Brain microvascular endothelial cell (primary cell): Measurements from ENCODE around the gene GMNN.

Experiments used
- DNase-seq: peaks from one replicate; pipeline ENCODE4 v3.0.0-alpha.2; 2020
- H3K27ac ChIP-seq: fragments of 250-450 bp; sonication (Bioruptor Pico); 2 replicates; pipeline ENCODE4 v1.5.1; 2020; ENCODE audit warnings: mild to moderate bottlenecking, moderate library complexity
- H3K27me3 ChIP-seq: fragments of 250-450 bp; sonication (Bioruptor Pico); replicated peaks from 2 replicates; pipeline ENCODE4 v1.5.1; 2020; ENCODE audit warnings: mild to moderate bottlenecking
- H3K36me3 ChIP-seq: fragments of 250-450 bp; sonication (Bioruptor Pico); replicated peaks from 2 replicates; pipeline ENCODE4 v1.5.1; 2020; ENCODE audit warnings: mild to moderate bottlenecking
- H3K4me3 ChIP-seq: 2 replicates; pipeline ENCODE4 v1.5.1; 2011; ENCODE audit warnings: low read depth, mild to moderate bottlenecking, control low read depth, low read length, moderate library complexity
- in situ Hi-C: cut with HindIII; loops from 2 replicates; pipeline ENCODE4 v1.10.0; 2017; ENCODE audit warnings: low sequenced_read_pairs, low pct_ligation_motif_present
- TF ChIP-seq, protein P1 (sequence below): IDR thresholded peaks from 2 replicates; pipeline ENCODE4 v1.5.1; 2011; ENCODE audit warnings: low read depth, mild to moderate bottlenecking, moderate library complexity, low read length, control low read depth, inconsistent platforms; ENCODE audit errors: missing control alignments

The GMNN gene

DNA sequence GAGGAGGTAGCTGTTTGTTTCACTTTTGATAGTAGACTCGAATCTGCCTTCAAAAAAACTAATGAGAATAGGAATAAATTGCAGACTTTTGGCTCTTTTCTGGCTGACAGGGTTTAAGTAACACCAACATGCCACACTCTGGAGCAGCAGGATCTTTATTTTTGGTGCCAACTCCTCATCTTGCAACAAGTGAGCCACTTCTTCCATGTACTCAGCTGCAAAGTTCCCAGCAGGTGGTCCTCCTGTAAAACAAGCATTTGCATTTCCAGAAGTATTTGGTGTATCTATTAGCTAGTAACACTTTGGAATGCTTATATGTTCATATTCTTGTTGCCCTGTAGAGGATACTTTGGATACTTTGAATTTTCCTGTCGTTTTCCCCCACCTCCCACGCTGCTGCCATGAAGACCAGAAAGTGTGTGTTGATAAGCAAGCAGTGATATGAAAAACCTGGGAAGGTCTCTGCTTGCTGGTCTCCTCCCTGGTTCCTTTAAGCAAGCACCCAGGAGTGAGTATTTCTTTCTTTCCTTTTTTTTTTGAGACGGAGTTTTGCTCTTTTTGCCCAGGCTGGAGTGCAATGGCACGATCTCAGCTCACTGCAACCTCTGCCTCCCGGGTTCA, 23.0 kb downstream of the GMNN start:
- in situ Hi-C loops: no loop called here
- no peak for DNase-seq
- TF ChIP-seq, protein P1, sequence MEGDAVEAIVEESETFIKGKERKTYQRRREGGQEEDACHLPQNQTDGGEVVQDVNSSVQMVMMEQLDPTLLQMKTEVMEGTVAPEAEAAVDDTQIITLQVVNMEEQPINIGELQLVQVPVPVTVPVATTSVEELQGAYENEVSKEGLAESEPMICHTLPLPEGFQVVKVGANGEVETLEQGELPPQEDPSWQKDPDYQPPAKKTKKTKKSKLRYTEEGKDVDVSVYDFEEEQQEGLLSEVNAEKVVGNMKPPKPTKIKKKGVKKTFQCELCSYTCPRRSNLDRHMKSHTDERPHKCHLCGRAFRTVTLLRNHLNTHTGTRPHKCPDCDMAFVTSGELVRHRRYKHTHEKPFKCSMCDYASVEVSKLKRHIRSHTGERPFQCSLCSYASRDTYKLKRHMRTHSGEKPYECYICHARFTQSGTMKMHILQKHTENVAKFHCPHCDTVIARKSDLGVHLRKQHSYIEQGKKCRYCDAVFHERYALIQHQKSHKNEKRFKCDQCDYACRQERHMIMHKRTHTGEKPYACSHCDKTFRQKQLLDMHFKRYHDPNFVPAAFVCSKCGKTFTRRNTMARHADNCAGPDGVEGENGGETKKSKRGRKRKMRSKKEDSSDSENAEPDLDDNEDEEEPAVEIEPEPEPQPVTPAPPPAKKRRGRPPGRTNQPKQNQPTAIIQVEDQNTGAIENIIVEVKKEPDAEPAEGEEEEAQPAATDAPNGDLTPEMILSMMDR: no peak
- Histone ChIP-seq H3K27me3 (no peaks in the 10 kb centered on the region), H3K4me3 (no peak overlapping the region), H3K27ac (no peak overlapping the region), H3K36me3 (no peaks in the 10 kb centered on the region)

DNA sequence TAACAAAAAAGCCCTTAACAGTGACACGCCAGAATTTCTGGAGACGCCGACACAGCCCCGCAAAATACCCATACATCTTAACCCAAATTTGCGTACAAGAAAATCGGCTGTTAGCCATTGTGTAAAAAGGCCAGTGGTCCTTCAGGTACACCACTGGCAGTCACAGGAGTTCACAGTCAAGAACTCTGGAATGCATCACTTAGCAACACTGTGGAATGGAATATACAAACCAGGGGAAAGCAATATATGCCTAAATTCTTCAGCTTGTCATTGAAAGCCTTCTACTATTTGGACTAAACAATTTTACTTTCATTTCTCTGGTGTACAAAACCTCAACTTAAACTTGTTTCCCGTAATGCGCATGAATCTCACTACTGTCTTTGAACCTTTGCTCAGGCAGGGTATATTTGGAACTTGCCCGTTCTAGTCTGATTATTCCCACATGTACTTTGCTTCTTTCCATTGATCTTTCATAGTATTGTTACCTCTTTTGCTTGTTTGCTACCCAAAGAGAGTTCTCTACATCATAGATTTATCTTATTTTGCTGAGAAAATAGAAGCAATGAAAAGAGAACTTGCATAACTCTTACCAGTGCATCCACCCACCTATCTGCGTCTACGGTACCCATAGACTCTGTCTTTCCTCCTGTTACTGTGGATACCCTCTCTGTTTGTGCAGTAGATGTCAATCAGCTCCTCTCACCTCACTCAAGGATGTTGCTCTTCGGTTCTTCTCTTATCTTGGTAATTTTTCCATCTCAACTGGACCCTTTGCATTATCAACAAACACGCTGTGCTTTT, 24.2 kb downstream of the GMNN start, which contains the start of gene ARMH2:
Gene ARMH2 (minus strand): TSS at position 178 of the 801 bp plus-strand sequence. CDS start 60 bp downstream, at position 118.
- in situ Hi-C loops: no loop called here
- no peaks in the 10 kb centered on the region for H3K36me3 ChIP-seq
- TF ChIP-seq, protein P1: no peak
- DNase-seq: no peak
- H3K27ac ChIP-seq: no peak within 1 kb of the TSS
- H3K4me3 ChIP-seq: no peak within 1 kb of the TSS
- no peaks in the 10 kb centered on the region for H3K27me3 ChIP-seq

DNA sequence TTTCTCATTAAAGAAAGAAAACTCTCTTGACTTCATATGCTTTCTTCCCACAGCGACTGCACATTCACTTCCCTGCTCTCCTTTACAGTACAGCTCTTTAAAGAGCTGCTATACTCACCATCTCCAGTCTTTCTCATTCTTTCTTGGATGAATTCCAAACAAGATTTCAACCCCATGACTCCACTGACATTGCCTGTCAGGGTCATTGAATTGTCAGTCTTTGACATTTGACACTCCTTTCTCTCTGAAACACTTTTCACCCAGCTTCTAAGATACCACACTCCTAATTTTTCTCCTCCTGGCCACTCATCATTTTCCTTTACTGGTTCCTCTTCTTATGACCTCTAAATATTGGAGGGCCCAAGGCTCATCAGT, 24.8 kb downstream of the GMNN start:
- Histone ChIP-seq H3K27ac (no peak overlapping the region), H3K36me3 (no peaks in the 10 kb centered on the region), H3K4me3 (no peak overlapping the region), H3K27me3 (no peaks in the 10 kb centered on the region)
- TF ChIP-seq, protein P1: no peak
- DNase-seq: no peak
- in situ Hi-C loops: no loop called here

DNA sequence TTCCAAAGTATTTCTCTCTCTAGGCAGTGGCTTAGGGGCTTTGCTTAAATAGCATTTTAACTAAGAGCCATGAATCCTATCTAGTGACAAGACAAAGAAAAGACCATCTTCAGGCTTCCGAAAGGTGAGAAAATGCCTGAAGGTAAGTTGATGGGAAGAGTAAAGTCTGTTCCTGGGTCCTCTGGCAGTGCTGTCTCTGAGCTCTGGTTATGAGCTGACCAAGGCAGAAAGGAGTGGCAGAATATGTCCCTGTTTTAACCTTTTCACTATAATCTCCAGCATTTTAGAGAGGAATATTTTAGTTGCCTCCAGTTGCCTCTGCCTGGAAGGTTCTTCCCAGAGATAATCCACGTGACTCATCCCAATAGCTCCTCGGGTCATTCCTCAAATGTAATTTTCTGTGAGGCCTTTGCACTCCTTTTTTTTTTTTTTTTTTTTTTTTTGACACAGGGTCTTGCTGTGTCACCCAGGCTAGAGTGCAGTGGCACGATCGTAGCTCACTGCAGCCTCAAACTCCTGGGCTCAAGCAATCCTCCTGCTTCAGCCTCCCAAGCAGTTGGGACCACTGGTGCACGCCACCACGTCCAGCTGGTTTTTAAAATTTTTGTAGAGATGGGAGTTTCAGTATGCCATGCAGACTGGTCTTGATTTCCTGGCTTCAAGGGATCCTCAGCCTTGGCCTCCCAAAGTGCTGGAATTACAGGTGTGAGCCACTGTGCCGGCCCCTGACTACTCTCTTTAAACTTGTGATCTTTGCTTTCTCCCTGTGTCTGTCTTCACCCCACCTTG, 27.7 kb downstream of the GMNN start:
- TF ChIP-seq, protein P1: no peak
- H3K4me3 ChIP-seq: no peak overlapping the region
- no peaks in the 10 kb centered on the region for H3K27me3 ChIP-seq
- H3K36me3 ChIP-seq: no peaks in the 10 kb centered on the region
- DNase-seq: no peak
- no peak overlapping the region for H3K27ac ChIP-seq
- in situ Hi-C loops: no loop called here

DNA sequence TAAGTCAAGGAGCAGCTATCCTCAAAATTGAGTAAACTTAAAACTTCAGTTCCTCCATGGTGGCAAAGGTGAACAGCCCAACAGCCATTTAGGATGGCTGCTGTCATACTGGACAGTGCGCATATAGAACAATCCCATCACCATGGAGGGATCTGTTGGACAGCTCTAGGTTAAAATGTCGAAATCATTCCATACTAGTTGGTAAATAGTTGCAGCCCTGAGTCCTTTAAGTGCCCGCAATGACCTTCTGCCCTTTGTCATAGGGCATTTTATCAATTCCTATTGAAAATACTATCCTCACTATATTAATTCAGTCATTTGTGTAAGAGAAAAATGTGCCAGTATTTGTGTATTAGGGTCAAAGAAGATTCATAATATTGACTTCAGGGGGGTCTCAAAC, 32.8 kb downstream of the GMNN start:
- TF ChIP-seq, protein P1: no peak
- Histone ChIP-seq H3K36me3 (no peaks in the 10 kb centered on the region), H3K27me3 (no peaks in the 10 kb centered on the region), H3K27ac (no peak overlapping the region), H3K4me3 (no peak overlapping the region)
- in situ Hi-C loops: no loop called here
- no peak for DNase-seq
